NCI-H1105 (cell line): ENCODE data around the gene CENPA.
"Not testable (repeated sequence)": the region's sequence is repeated elsewhere in the genome, so short reads cannot be mapped to it uniquely, and the experiment has no call there.

Source experiments
- DNase-seq: peaks from one replicate; lab custom pipeline; 2025; lab: John Stamatoyannopoulos, UW

CENPA gene

DNA sequence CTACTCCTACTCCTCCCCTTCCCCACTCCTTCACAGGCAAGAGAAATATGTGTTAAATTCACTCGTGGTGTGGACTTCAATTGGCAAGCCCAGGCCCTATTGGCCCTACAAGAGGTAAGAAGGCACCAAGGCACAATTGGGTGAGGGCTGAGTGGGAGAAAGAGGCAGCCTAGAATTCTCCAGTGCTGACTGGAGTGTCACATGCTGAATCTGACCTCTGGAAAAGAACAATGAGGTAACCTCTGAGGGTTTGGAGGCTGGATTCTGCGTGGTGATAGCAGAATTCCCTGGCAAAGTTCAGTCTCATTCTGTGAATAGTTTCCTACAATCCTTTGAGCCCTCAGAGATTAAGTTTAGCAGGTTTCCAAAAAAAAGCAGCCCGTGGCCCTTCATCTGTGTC, 6.9 kb downstream of the CENPA start:
- DNase-seq = no peak

DNA sequence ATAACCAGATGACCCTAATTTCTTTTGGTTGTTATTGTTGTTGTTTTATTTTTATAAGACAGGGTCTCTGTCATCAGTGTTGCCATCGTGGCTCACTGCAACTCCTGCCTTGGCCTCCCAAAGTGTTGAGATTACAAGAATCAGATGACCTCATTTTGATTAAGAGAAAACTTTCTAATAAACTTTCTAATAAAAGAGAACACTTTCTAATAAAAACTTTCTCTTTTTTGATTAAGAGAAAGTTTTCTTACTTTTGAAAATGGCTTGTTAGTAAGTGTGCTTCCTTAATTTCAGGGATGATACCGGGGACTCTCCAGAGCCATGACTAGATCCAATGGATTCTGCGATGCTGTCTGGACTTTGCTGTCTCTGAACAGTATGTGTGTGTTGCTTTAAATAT, 7.7 kb downstream of the CENPA start:
- DNase-seq = no peak

DNA sequence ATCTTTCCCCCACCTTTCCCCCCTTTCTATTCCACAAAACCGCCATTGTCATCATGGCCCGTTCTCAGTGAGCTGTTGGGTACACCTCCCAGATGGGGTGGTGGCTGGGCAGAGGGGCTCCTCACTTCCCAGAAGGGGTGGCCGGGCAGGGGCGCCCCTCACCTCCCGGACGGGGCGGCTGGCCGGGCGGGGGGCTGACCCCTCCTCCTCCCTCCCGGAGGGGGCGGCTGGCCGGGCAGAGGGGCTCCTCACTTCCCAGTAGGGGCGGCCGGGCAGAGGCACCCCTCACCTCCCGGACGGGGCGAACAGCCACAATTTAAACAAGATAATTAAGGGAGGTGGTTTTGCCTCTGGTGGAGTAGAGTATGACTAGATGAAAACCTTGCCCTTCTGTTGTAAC, 9.3 kb downstream of the CENPA start:
- DNase-seq = not testable (repeated sequence)

DNA sequence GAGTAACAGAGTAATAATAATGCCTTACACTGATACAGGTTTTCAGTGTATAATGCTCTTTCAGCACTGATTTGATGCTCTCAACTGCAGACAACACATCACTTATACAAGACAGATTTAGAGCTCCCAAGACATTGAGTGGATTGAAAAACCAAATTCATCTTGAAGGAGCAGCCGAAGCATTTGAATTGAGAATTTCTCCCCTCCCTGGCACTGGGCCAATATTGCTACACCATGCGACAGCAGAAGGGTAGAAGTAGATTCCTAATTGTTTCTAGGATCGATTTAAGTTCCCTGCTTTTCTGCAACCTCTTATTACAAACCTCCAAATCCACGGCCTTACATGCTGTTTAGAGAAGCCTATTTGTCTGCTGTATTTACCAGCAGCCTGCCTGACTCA, 15.5 kb downstream of the CENPA start:
- no peak for DNase-seq

DNA sequence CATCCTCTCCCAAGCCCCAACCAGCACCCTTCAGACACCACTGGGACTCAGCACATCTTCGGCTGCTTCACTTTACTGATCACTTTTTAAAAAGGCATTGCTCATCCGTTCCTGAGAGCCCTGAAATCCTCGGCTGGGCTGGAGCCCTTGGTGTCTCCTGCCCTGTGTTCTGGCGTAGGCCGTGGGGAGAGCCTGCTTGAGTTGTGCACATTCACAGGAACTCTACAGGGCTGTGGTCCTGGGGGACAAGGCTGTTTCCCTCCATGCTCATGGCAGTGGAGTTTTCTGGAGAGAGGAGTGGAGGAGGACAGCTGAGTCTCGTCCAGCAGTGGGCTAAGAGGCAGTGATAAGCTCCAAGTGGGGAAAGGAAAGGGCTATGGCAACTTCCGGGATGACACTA, 15.9 kb downstream of the CENPA start:
- DNase-seq = no peak

DNA sequence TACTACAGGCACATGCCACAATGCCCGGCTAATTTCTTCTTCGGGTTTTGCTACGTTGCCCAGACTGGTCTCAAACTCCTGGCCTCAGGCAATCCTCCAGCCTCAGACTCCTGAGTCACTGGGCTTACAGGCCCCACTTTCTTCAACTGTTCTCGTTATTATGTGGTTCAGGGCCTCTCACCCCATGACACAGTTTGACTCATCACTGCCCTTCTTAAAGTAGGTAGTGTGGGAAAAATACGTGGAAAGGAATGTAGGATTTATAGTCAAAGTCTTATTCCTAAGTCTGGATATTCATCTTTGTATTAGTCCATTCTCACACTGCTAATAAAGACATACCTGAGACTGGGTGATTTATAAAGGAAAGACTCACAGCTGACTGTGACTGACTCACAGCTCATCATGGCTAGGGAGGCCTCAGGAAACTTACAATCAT, 19.4 kb downstream of the CENPA start:
- DNase-seq = no peak

DNA sequence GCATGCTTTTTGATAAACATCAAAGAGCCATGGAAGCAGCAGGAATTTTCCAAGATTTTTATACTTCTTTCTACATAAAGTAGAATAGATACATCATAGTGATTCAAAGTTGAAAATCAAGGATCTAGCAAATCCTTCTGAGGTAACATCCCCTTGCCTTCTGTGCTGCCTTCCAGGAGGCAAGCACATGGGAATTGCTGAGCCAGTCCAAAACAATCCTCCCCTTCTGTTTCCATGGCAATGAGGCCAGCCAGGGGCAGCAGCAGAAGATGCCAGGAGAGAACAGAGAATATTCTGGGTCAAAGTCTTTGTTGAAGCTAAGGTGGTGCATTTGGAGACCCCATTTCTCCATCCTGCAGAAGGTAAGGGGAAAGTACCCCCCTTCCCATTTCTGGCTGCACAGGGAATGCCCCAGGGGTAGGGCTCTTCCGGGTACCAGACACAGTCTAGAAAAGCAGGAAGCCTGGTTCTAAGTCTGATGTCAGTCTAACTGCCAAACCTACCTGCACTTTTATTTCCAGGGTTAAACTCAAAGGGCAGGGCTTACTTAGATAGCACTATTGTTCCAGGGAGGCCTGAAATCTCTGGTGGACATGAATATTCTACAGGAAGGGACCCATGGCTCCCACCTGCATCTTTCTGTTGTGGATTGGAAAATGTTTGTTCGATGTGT, 22.1 kb downstream of the CENPA start:
- no peak for DNase-seq

DNA sequence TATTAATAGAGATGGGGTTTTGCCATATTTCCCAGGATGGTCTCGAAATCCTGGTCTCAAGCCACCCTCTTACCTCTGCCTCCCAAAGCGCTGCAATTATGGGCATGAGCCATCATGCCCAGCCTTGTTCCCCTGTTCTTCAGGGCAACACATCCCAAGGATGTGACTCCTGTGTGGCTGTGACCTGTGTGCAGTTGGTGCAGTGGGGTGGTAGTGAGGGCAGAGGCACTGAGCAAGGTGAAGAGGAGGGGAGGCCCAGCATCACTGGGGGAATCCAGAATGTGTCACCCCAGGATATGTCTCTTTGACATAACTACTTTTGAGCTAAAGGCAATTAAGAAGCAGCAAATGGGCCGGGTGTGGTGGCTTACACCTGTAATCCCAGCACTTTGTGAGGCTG, 23.4 kb downstream of the CENPA start:
- no peak for DNase-seq

DNA sequence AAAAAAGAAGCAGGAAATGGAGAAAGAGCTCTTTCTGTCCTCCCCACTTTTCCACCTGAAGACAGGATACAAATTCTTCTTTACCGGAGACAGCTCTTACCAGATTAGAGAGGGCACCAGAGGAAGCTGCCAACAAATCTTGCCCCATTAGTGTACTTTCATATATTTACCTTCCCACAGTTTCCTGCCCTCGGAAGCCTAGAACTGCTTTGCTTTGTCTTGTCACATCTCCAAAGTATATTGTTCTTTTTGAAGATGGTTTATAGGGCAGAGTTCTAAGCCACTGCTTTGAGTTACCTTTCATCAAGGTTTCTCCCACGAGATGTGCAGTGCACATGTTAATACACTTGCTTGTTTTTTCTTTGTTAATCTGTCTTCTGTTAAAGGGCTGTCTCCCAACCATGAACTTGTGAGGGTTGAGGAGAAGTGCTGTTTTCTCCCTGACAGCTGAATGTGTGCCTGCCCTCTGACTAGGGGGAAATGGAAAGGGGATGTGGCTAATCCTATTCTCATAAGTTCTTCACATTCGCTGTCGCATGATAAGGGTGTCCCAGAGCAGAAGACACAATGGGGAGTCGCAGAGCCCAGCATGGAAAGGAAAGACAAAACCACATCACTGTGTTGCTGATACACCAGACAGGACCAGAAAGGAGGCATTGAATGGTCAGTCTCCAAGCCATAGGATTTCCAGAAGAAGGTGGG, 24.2 kb downstream of the CENPA start:
- no peak for DNase-seq

DNA sequence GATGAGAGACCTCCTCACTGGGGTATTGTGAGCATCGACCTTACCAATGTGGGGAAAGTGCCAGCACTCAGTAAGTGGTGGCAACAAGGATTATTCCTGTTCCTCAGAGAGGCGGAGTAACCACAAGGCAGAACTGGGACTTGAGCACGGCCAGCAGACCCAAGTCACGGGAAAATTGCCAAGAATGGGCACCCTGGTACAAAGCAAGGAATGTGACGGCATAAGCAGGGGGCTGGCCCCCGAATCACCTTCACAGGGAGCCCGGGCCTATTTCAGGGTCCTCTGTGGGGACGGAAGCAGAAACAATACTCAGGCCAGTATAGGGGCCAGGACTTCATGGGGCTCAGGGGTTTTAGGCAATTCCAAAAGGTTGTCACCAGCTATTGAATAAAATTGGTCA, 25.4 kb downstream of the CENPA start:
- DNase-seq = no peak

DNA sequence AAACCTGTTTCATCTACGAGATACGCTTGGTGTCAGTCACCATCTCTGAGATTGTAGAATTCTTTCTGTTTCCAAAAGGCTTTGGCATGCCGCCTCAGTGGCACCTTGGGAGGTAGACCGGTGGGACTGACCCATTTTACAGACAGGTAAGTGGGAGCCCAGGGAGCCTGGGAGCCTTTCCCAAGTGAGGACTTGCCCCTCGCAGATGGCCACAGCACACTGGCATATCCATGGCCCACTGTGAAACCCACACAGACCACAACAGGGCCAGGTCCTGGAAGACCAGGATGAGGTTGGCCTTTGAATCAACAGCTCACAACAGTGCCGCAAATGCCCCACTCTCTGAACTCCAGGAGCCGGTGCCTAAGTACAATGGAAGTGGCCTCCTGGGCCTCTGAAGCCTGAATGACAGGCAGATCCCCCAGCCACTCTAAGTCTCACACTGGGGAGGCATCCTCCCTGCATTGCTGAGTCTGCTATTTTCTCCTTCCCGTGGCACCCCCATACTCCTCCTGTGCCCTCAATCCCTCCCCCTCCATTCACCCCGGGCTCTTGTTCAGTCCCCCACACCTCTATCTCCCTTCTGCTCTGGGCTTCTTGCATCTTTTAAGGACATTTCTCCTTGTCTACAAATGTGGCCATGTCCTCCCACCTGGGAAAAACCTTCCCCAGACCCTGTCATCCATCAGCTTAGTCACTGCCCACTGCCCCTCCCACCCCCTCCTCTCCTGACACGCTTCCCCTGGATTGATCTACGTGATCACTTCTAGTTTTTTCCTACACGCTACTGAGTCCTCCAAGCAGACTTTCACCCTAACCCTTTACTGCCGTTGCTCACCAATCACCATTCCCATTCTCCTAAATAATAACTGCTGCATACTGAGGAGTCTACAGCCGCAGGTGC, 26.2 kb downstream of the CENPA start:
- DNase-seq = no peak

DNA sequence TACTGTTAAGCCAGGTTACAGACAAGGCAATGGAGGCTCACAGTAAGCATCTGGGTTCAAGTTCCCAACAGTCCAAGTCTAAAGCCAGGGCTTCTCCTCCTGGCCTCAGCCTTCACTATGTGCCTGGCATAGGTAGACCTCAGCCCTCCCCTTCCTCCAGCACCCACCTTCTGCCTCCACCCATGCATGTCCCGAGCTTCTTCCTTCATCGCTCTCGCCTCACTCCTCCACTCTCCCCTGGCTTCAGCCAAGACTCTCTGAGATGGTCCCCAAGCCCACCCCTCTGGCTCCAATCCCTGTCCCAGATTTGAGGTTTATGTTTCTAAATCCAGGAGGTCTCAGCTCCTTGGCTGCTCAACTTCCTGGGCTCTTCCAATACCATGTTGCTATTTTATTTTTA, 26.9 kb downstream of the CENPA start:
- DNase-seq = no peak

DNA sequence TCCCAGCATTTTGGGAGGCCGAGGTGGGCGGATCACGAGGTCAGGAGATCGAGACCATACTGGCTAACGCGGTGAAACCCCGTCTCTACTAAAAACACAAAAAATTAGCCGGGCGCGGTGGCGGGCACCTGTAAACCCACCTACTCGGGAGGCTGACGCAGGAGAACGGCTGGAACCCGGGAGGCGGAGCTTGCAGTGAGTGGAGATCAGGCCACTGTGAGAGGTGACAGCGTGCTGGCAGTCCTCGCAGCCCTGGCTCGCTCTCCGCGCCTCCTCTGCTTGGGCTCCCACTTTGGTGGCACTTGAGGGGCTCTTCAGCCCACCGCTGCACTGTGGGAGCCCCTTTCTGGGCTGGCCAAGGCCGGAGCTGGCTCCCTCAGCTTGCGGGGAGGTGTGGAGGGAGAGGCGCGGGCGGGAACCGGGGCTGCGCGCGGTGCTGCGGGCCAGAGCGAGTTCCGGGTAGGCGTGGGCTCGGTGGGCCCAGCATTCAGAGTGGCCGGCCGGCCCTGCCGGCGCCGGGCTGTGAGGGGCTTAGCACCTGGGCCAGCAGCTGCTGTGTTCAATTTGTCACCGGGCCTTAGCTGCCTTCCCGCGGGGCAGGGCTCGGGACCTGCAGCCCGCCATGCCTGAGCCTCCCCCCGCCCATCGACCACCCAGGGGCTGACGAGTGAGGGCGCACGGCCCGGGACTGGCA, 28.4 kb downstream of the CENPA start:
- DNase-seq = not testable (repeated sequence)

DNA sequence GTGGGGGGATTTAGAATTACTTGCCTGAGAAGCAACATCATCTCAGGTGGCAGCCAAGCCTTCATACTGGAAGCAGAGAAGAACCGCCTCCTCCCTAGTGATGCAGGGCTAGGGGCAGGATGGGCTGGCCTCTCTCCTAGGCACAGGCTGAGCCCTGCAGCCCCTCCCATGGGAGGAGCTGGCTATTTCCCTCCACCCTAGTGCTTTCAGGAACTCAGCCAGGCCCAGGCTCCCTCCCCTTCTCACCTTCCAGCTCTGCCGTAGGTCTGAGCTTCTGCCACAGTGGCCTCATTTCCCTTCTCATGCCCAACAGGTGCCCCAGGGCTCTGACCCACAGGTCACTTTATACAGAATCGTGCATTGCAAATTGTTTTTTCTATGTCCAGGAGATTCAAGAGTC, 31.0 kb downstream of the CENPA start:
- DNase-seq = no peak

DNA sequence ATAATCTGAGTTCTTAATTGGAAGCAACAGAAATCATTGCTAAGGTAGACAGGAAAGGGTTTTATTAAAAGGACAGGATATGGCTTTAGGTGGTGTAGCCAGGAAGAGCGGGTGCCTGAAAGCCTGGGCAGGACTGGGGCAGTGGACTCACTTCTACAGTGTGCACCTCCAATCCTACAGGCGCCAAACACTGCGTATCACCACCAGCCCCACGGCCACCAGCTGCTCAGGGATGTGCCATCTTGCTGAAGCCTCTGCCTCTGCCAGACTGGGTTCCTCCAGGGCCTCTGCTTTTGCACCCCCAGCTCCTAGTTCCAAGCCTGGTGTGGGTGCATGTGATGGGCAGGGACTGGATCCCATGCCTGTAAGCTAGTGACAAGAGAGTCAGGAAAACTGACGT, 32.4 kb downstream of the CENPA start:
- no peak for DNase-seq

DNA sequence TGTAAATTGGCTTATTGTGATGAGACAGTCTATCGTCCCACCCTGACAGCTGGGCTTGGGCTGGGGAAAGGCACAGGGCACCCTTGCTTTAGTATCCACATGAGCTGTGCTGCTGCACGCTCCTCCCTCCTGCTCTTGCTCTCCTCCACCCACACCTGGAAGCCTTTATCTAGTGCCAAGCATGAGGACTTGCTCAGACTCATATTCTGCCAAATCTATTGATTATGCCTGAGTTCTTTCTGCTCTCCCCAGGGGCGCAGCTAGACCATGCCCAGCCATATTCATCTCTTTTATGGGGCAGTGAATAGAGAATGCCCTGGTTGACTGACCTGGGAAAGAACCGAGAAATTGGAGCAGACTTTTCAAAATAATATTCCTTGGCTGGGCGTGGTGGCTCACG, 33.1 kb downstream of the CENPA start:
- no peak for DNase-seq

DNA sequence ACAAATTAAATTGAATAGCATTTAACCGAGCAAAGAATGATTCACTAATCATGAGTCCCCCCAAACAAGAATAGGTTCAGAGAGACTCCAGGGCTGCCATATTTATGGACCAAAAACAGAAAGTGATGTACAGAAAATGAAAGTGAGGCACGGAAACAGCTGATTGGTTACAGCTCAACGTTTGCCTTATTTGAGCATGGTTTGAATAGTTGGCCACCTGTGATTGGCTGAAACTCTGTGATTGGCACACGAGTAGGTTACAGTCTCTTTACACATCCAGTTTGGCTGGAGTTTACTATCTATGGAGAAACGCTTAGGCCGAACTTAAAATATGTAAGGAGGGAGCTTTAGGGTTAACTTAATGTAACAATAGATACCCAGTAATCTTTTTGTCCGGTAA, 35.1 kb downstream of the CENPA start:
- no peak for DNase-seq

DNA sequence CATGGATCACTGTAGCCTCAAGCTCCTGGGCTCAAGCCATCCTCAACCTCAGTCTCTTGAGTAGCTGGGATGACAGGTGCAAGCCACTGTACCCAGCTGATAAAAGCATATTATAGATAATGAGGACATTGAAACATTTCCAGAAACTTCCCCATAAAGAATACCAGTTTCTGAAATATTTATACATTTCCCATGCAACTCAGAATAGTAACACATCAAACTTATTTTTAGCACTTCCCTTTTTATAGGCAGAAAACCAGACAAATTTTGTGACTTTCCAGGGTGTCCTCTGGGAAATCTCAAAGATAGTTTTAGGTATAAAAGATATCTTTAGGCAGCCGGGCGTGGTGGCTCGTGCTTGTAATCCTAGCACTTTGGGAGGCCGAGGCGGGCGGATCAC, 37.0 kb downstream of the CENPA start:
- DNase-seq = no peak

DNA sequence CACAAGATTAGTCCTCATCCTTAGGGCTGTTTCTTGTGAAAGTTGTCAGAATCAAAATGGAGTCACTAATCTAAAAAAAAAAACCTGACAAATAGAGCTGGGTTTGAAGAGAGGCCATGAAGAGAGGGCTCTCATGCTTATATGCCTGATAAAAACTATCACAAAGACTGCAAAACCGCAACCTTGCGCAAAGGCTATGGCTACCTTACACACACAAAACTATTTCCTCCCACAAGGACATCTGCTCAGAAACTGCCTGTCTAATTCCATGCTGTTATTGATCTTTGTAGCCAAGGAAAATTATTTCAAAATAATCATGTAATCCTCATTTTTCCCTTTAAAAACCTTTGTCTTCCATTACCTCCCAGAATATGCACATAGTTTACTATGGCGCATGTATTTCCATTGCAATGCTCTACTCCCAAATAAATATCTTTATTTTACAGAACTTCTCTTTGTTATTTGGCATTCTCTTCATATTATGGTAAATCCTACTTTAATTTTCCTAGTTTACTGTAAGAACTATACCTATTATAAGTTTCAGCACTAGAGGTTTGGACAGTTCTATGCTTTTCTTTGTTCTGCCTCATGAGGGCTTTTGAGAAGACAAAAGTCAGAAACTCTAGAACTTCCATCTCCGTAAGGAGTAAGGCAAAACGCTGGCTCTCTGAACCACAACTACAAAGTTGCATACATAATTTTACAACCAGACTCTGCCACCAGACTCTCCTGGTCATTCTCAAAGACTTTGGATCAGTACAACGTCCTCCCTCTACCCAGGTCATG, 52.5 kb downstream of the CENPA start:
- DNase-seq = no peak

DNA sequence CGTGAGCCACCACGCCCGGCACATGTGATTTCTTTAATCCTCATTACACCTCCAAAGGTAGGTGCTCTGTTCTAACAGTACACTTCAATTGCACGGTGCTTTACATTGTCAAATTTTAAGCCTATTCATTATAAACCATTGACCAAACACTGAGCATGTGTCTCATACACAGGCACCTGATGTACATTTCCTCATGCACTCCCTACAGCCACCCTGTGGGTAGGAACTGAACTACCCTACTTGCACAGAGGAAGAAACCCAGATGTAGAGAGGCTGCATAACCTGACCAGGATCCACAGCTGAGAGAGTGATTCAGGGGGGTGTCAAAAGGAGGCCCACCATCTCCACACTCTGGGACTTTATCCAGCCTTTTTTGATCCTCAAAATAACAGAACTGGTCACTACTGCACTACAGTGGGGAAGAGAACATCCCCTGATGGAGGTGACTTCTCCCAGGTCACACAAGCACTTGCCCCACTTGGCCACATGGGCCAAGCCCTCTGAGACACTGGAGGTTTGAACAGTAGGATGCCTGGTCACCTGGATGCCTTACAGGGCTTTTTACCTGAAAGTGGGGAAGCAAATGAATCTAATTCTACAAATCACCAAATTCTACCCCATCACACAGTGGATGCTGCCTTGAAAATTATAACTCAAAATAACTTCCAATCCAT, 55.2 kb downstream of the CENPA start:
- DNase-seq = no peak

DNA sequence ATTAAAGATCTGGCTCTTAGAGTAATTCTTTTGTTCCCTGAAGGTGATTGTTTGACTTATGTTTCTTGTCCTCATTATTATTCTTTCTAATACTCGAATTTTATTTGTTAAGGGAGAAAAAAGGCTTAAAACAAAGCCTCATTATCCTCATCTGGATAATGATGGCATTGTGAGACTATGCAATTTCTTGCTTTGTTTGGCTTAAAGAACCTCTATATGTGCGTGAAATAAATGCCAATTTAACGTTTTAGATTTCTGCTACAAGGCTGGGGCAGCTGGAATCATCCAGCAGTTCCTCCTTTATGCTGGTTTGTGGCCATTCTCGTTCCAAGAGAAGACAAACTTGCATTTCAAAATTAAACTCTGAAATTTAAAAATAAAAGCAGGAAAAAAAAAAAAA, 57.2 kb downstream of the CENPA start:
- no peak for DNase-seq
